Right lobe of liver (tissue), 6 donors: ENCODE data around the gene SUCO. TPM values are rescaled to one million over a fixed set of nuclear protein-coding genes. Genes with fewer than 3 reads are reported as not detected.

ENCODE experiments used
- ATAC-seq, 4 donors: fragments of 200-7000 bp; cut with Tn5 transposase; one replicate each; pipeline ENCODE4 v1.9.1; 2020; ENCODE audit warnings: mild to moderate bottlenecking in 4 of 4, moderate library complexity in 4 of 4
- DNase-seq, 3 donors: peaks; one replicate each; pipeline ENCODE4 v3.0.0-alpha.2; 2020
- H3K27ac ChIP-seq, 3 donors: fragments of 200-600 bp; one replicate each; pipeline ENCODE4 v1.8.0; 2022
- H3K27me3 ChIP-seq, 2 donors: fragments of 200-600 bp; one replicate each; pipeline ENCODE4 v1.8.0; 2022
- H3K36me3 ChIP-seq, 4 donors: fragments of 200-600 bp; sonication (generic) in 1 of 4; one replicate each; pipeline versions ENCODE4 v1.5.1 to v1.8.0; 2017 to 2022; ENCODE audit warnings: control low read depth in 1 of 4
- H3K4me1 ChIP-seq, 4 donors: fragments of 200-600 bp; sonication (generic) in 1 of 4; one replicate each; pipeline versions ENCODE4 v1.5.1 to v1.8.0; 2017 to 2022; ENCODE audit warnings: control low read depth in 1 of 4
- H3K4me3 ChIP-seq, 3 donors: fragments of 200-600 bp; one replicate each; pipeline ENCODE4 v1.8.0; 2022
- H3K9me3 ChIP-seq, 4 donors: fragments of 200-600 bp; sonication (generic) in 1 of 4; one replicate each; pipeline versions ENCODE4 v1.5.1 to v1.8.0; 2017 to 2022; ENCODE audit warnings: control low read depth in 1 of 4
- CTCF ChIP-seq, 4 donors: fragments of 200-600 bp in 3 of 4; fragments of 450-650 bp in 1 of 4; IDR thresholded peaks; one replicate each; pipeline versions ENCODE4 v1.5.1 to v1.8.0; 2016 to 2022; ENCODE audit warnings: antibody characterized with exemption in 4 of 4, mild to moderate bottlenecking in 2 of 4
- POLR2A ChIP-seq: fragments of 450-650 bp; IDR thresholded peaks from one replicate; pipeline ENCODE4 v1.6.1; 2017; ENCODE audit warnings: antibody characterized with exemption, mild to moderate bottlenecking
- WGBS: methylation state at CpG from one replicate; pipeline ENCODE4 v1.1.6; 2018; ENCODE audit warnings: low coverage, low lambda C conversion rate; ENCODE audit not compliant: insufficient coverage; ENCODE audit errors: missing lambda C conversion rate; 5-methylcytosine and 5-hydroxymethylcytosine counted together
- intact Hi-C, 2 donors: fragments of 100-400 bp; cut with DNase I; formaldehyde crosslinking; loops; one replicate each; pipeline versions ENCODE4 v1.11.2 to v1.14.1; 2022
- total RNA-seq, 6 experiments: library from RNA; depleted of rRNA in 2 of 6; stranded (reverse); fragments of >200 nt in 2 of 6; fragmentation: NEBNext Ultra II Directional in 3 of 6; extraction: Animal tissue kit (Norgen Biotek cat#: 25700) in 3 of 6; gene quantifications; one replicate each; pipeline versions ENCODE4 v1.1.0 to v1.2.4, GENCODE V29; 2016 to 2023
- donor health status: DM: no; HTN: yes; CAD: no.
- donor health status: DM: no; HTN: no; CAD: no.
- donor health status: DM: no; HTN: no; CAD: no.
- donor health status: DM: no; HTN: yes; CAD: no.
- donor health status: DM: no; HTN: yes; CAD: no.

Gene SUCO
- total RNA-seq, 6 experiments from 2014 or later, result 6.6 to 17.9 (median 11.2) TPM

- ATAC-seq (no peak), DNase-seq (no peak)
- no peaks in the 10 kb centered on the region for H3K4me1 ChIP-seq
- H3K36me3 ChIP-seq, result no peaks in the 10 kb centered on the region
- H3K27me3 ChIP-seq, result no peaks in the 10 kb centered on the region
- TF ChIP-seq POLR2A (no peak), CTCF (IDR thresholded peaks at IDR 0.05) (no peak)
- no peak overlapping the region for H3K4me3 ChIP-seq
- H3K27ac ChIP-seq, result no peak overlapping the region
- intact Hi-C loops, result no loop called here
- H3K9me3 ChIP-seq, result no peaks in the 10 kb centered on the region
- 90% methylated on average over 1 of the region's 1 CpG for WGBS
These were observed 15.9 kb upstream of the SUCO start for GRCh38 chr1:172517081-172517480.

GRCh38 chr1:172517545-172517944 is 15.4 kb upstream of the SUCO start:
- intact Hi-C loops, result no loop called here
- no peak for ATAC-seq
- TF ChIP-seq POLR2A (no peak), CTCF (IDR thresholded peaks at IDR 0.05) (no peak)

GRCh38 chr1:172529304-172529703 is 3.6 kb upstream of the SUCO start:
- H3K4me1 ChIP-seq, result peaks cover 0 to 9% (median 2%) of the 10 kb centered on the region in 4 donors
- no peaks in the 10 kb centered on the region for H3K36me3 ChIP-seq
- TF ChIP-seq CTCF (IDR thresholded peaks at IDR 0.05), result no peak
- no peak for TF ChIP-seq POLR2A
- H3K9me3 ChIP-seq, result no peaks in the 10 kb centered on the region
- no peak overlapping the region for H3K27ac ChIP-seq
- H3K4me3 ChIP-seq, result no peak overlapping the region
- H3K27me3 ChIP-seq, result no peaks in the 10 kb centered on the region
- 77% methylated on average over 4 of the region's 4 CpGs for WGBS
- intact Hi-C loops, result no loop called here
- no peak for ATAC-seq
- DNase-seq, result no peak

More at GRCh38 chr1:172517545-172517944, 15.4 kb upstream of the SUCO start:
- Histone ChIP-seq H3K36me3 (no peaks in the 10 kb centered on the region), H3K4me1 (no peaks in the 10 kb centered on the region), H3K9me3 (no peaks in the 10 kb centered on the region), H3K27me3 (no peaks in the 10 kb centered on the region), H3K4me3 (no peak overlapping the region), H3K27ac (no peak overlapping the region)
- DNase-seq, result no peak
- 78% methylated on average over 4 of the region's 4 CpGs for WGBS

GRCh38 chr1:172530000-172530399 is 3.0 kb upstream of the SUCO start:
- no peaks in the 10 kb centered on the region for H3K9me3 ChIP-seq
- H3K27ac ChIP-seq, result no peak overlapping the region
- DNase-seq, result no peak
- H3K36me3 ChIP-seq, result no peaks in the 10 kb centered on the region
- H3K4me1 ChIP-seq, result peaks cover 0 to 16% (median 2%) of the 10 kb centered on the region in 4 donors
- intact Hi-C loops, result no loop called here
- TF ChIP-seq POLR2A (no peak), CTCF (IDR thresholded peaks at IDR 0.05) (no peak)
- no peak for ATAC-seq
- no peaks in the 10 kb centered on the region for H3K27me3 ChIP-seq
- WGBS, result 51% methylated on average over 2 of the region's 2 CpGs
- H3K4me3 ChIP-seq, result no peak overlapping the region
